BLaER1 treated with 17β-estradiol and CSF1 and Interleukin-3, amounts not matched to agents 10 nM and 100 nM (cell line): ENCODE measurements around the gene VAX1.
"Not testable (repeated sequence)": the region's sequence is repeated elsewhere in the genome, so short reads cannot be mapped to it uniquely, and the experiment has no call there.

ENCODE experiments used
- H3K27ac ChIP-seq, 11 experiments: shearing (Covaris generic); formaldehyde crosslinking; 2 replicates each; pipeline ENCODE4 v1.8.1; 2022
- H3K27me3 ChIP-seq, 11 experiments: shearing (Covaris generic); formaldehyde crosslinking; 2 replicates each; pipeline ENCODE4 v1.8.1; 2022
- H3K36me3 ChIP-seq, 11 experiments: shearing (Covaris generic); formaldehyde crosslinking; 2 replicates each; pipeline ENCODE4 v1.8.1; 2022
- H3K4me1 ChIP-seq, 10 experiments: shearing (Covaris generic); formaldehyde crosslinking; 2 replicates each; pipeline ENCODE4 v1.8.1; 2022
- H3K4me2 ChIP-seq, 11 experiments: shearing (Covaris generic); formaldehyde crosslinking; 2 replicates each; pipeline ENCODE4 v1.8.1; 2022
- H3K4me3 ChIP-seq, 10 experiments: shearing (Covaris generic); formaldehyde crosslinking; 2 replicates each; pipeline ENCODE4 v1.8.1; 2022
- H3K9ac ChIP-seq, 11 experiments: shearing (Covaris generic); formaldehyde crosslinking; 2 replicates each; pipeline ENCODE4 v1.8.1; 2022
- H3K9me3 ChIP-seq, 11 experiments: shearing (Covaris generic); formaldehyde crosslinking; replicated peaks in 1 of 11; 2 replicates each; pipeline ENCODE4 v1.8.1; 2022
- H4K20me1 ChIP-seq, 11 experiments: shearing (Covaris generic); formaldehyde crosslinking; 2 replicates each; pipeline ENCODE4 v1.8.1; 2022
- Cebpa-rat ChIP-seq, 11 experiments: shearing (Covaris generic); IDR thresholded peaks; 2 replicates each; pipeline ENCODE4 v1.8.1; 2022

Gene VAX1

DNA sequence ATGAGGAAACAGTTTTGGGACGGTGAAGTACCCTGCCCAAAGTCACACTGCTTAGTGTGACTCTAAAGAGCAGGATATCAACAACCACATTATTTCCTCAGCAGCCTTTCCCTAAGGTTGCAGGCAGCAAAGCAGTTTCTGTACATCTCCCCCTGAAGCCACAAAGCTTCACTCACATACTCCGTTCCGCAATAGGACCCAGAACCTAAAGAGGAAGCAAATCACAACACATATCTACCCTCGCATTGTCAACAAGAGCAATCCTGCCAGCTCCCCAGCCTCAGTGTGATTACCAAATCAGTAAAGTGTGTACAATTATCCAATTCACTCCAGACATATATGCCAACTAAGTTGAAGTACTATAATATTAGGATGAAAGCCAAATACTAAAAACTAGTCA lies 30.8 kb downstream of the VAX1 start:
- Histone ChIP-seq H3K4me3 (no peak overlapping the region), H3K27me3 (no peaks in the 10 kb centered on the region), H3K9ac (no peak overlapping the region), H3K27ac (0 out of 22 replicates have a peak overlapping the region, but pooled peaks of 1 of the 11 experiments have one; percentile 29), H4K20me1 (no peaks in the 10 kb centered on the region), H3K4me1 (peaks cover 0 to 8% (median 0%) of the 10 kb centered on the region in 10 experiments; a peak in 3 of 20 replicates), H3K4me2 (no peak overlapping the region), H3K36me3 (no peaks in the 10 kb centered on the region), H3K9me3 (no peaks in the 10 kb centered on the region)
- peak in 1 of 11 experiments; percentile 37; a peak in 1 of 22 replicates for TF ChIP-seq Cebpa-rat (IDR thresholded peaks at IDR 0.05)

DNA sequence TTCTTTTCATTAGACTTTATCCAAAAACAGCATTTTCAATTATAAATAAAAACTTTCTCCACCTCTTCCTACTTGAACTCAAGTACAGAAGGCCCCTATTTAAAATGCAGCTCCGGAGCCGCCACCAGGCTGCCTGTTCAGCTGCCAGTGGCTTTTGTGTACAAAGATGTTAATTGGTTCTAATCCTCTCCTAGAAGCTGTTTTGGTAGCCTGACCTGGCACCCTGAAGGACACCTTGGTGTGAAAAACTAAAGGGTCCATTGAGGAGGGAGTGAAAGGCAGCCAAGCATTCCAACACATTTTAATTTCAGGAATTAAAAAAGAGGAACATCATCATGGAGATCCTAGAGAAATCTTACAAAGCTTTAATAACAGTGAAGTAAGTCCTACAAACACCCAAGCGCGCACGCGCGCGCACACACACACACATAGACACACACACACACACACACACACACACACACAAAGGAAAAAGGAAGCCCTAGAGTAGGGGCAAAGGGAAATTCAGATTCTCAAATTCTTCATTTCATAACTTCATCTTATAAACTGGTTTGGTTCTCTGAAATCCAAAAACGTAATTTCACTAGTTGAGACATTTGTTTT lies 41.4 kb downstream of the VAX1 start:
- no peak overlapping the region for H3K4me2 ChIP-seq
- no peaks in the 10 kb centered on the region for H3K27me3 ChIP-seq
- H3K4me1 ChIP-seq: no peaks in the 10 kb centered on the region
- no peaks in the 10 kb centered on the region for H3K36me3 ChIP-seq
- H4K20me1 ChIP-seq: no peaks in the 10 kb centered on the region
- no peak for TF ChIP-seq Cebpa-rat (IDR thresholded peaks at IDR 0.05)
- H3K27ac ChIP-seq: no peak overlapping the region
- no peak overlapping the region for H3K9ac ChIP-seq
- no peak overlapping the region for H3K4me3 ChIP-seq
- H3K9me3 ChIP-seq: no peaks in the 10 kb centered on the region

- Histone ChIP-seq H3K36me3 (no peaks in the 10 kb centered on the region), H3K9me3 (no peaks in the 10 kb centered on the region), H3K27me3 (no peaks in the 10 kb centered on the region), H4K20me1 (no peaks in the 10 kb centered on the region), H3K9ac (no peak overlapping the region), H3K27ac (no peak overlapping the region), H3K4me2 (no peak overlapping the region), H3K4me3 (no peak overlapping the region), H3K4me1 (no peaks in the 10 kb centered on the region)
- no peak for TF ChIP-seq Cebpa-rat (IDR thresholded peaks at IDR 0.05)
Observed at GRCh38 chr10:117094856-117095255, 43.2 kb downstream of the VAX1 start.

DNA sequence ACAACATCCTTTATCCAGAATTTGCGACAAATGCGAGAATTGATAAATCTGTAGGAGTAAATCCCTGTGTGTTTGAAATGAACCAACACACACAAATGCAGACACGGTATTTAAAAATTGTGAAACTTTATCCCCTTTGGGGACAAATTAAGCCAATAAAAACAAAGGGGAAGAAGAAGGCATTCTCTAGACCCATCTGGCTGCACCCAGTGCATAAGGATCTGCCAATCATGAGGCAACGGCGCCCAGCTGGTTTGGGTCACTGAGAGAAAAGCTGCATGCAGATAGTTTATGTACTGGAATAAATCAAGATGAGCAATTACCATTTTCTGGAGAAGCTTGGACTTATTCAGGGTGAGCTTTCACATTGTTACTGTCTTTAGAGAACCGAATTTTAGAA lies 45.7 kb downstream of the VAX1 start:
- TF ChIP-seq Cebpa-rat (IDR thresholded peaks at IDR 0.05): no peak

GRCh38 chr10:117090834-117091233 lies 47.2 kb downstream of the VAX1 start:
- TF ChIP-seq Cebpa-rat (IDR thresholded peaks at IDR 0.05): no peak
- Histone ChIP-seq H3K4me1 (no peaks in the 10 kb centered on the region), H3K36me3 (no peaks in the 10 kb centered on the region), H3K4me2 (no peak overlapping the region), H3K27ac (no peak overlapping the region), H3K9me3 (0 out of 22 replicates have a peak, but pooled peaks cover 0 to 3% (median 0%) of the 10 kb centered on the region in 11 experiments), H3K27me3 (no peaks in the 10 kb centered on the region), H3K9ac (no peak overlapping the region), H3K4me3 (no peak overlapping the region), H4K20me1 (no peaks in the 10 kb centered on the region)

More for the DNA sequence above, 45.7 kb downstream of the VAX1 start:
- Histone ChIP-seq H3K27me3 (no peaks in the 10 kb centered on the region), H3K4me2 (no peak overlapping the region), H3K4me1 (no peaks in the 10 kb centered on the region), H3K27ac (no peak overlapping the region), H3K4me3 (no peak overlapping the region), H3K9ac (no peak overlapping the region), H3K36me3 (no peaks in the 10 kb centered on the region), H4K20me1 (no peaks in the 10 kb centered on the region), H3K9me3 (no peaks in the 10 kb centered on the region)

DNA sequence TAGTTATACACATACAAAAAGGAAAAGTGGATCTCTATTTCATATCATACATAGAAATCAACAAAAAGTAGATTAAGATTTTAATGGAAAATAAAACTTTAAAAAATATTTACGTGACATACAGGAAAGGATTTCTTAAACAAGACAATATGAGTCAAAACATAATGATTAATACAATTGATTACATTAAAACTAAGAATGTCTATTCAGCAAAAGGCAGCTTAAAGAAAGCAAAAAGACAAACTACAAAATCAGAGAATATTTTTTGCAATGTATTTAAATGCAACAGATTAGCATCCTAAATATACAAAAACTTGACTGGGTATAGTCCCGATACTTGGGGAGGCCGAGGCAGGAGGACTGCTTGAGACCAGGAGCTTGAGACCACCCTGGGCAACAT lies 50.5 kb downstream of the VAX1 start:
- H3K9me3 ChIP-seq: peaks cover 0 to 5% (median 0%) of the 10 kb centered on the region in 11 experiments; a peak in 1 of 22 replicates
- no peaks in the 10 kb centered on the region for H4K20me1 ChIP-seq
- no peak overlapping the region for H3K4me3 ChIP-seq
- no peaks in the 10 kb centered on the region for H3K4me1 ChIP-seq
- H3K27ac ChIP-seq: no peak overlapping the region
- TF ChIP-seq Cebpa-rat (IDR thresholded peaks at IDR 0.05): no peak
- H3K9ac ChIP-seq: no peak overlapping the region
- no peak overlapping the region for H3K4me2 ChIP-seq
- no peaks in the 10 kb centered on the region for H3K36me3 ChIP-seq
- H3K27me3 ChIP-seq: no peaks in the 10 kb centered on the region

DNA sequence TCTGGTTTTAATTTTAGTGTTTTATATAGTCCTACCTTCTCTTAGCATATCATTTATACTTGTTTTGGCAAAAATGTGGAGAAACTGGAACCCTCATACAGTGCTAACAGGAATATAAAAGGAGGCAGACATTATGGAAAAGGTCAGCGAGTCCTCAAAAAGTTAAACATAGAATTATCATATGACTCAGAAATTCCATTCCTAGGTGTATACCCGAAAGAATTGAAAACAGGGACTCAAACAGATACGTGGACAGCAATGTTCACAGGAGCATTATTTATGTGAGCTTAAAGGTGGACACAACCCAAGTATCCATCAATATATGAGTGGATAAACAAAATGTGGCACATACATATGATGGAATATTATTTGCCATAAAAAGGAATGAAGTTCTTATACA lies 51.5 kb downstream of the VAX1 start:
- H3K4me2 ChIP-seq: no peak overlapping the region
- no peak overlapping the region for H3K4me3 ChIP-seq
- H3K27me3 ChIP-seq: no peaks in the 10 kb centered on the region
- no peak overlapping the region for H3K27ac ChIP-seq
- H3K9me3 ChIP-seq: peaks cover 0 to 5% (median 0%) of the 10 kb centered on the region in 11 experiments; a peak in 1 of 22 replicates
- no peaks in the 10 kb centered on the region for H3K4me1 ChIP-seq
- TF ChIP-seq Cebpa-rat (IDR thresholded peaks at IDR 0.05): no peak
- no peak overlapping the region for H3K9ac ChIP-seq
- no peaks in the 10 kb centered on the region for H4K20me1 ChIP-seq
- H3K36me3 ChIP-seq: no peaks in the 10 kb centered on the region

DNA sequence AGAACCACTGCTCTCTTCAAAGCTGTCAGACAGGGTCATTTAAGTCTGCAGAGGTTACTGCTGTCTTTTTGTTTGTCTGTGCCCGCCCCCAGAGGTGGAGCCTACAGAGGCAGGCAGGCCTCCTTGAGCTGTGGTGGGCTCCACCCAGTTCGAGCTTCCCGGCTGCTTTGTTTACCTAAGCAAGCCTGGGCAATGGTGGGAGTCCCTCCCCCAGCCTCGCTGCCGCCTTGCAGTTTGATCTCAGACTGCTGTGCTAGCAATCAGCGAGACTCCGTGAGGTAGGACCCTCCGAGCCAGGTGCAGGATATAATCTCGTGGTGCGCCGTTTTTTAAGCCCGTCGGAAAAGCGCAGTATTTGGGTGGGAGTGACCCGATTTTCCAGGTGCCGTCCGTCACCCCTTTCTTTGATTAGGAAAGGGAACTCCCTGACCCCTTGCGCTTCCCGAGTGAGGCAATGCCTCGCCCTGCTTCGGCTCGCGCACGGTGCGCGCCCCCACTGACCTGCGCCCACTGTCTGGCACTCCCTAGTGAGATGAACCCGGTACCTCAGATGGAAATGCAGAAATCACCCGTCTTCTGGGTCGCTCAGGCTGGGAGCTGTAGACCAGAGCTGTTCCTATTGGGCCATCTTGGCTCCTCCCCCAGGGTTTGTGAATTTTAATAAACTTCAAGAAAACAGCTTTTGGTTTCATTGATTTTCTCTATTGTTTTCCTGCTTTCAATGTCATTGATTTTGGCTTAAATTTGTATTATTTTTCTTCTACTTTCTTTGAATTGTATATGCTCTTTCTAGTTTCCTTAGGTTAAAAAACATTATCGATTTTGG lies 53.4 kb downstream of the VAX1 start:
- not testable (repeated sequence) for H3K9me3 ChIP-seq, H4K20me1 ChIP-seq, H3K27me3 ChIP-seq, H3K4me1 ChIP-seq, H3K27ac ChIP-seq, H3K4me2 ChIP-seq, H3K4me3 ChIP-seq, H3K36me3 ChIP-seq, H3K9ac ChIP-seq
